Non-pigmented ciliary epithelial cell (primary cell): Measurements from ENCODE around the gene CUBN.
"Not testable (repeated sequence)": the region's sequence is repeated elsewhere in the genome, so short reads cannot be mapped to it uniquely, and the experiment has no call there.

Source experiments
- DNase-seq: peaks from one replicate; pipeline ENCODE4 v3.0.0-alpha.2; 2010; ENCODE audit warnings: low read depth

Gene CUBN

DNA sequence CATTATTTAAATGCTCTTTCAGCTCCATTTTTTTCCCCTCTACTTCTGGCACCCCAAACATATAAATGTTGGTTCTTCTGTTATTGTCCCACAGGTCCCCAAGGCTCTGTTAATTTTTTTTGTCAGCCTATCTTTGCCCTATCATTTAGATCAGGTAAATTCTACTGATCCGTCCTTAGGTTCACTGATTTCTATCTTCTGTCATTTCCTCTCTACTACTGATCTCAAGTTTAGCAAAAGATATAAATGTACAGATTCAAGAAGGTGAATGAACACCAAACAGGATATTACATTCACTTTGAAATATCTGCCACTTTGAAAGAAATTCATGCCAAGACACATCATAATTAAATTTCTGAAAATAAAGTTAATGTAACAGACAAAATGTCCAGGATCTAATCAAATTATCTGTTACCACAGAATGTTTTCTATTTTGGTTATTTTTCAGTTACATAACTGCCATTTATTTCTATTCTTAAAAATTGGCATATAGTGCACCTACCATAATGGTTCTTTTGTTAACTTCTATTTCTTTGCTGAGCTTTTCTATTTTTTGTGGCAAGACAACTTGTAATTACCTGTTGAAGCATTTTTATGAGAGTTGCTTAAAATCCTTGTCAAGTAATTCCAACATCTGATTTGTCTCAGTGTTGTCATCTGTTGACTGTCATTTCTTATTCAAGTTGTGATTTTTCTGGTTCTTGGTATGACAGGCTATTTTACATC is 12.1 kb upstream of the CUBN start:
- no peak for DNase-seq

DNA sequence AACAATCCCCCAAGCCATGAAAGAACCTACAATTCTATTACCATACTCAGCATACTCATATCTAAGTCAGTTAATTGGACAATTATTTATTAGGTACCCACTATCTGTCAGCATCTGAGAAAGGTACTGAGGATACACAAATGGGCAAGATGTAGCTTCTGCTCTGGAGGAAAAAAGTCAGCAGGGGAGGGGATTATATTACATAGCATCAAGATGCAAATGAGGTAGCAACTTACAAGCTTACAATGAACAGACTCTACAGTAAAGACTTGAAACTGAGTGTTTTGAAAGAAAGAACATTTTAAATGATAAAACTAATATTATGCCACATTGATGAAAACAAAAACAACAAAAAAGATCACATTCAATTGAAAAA is 10.8 kb upstream of the CUBN start:
- no peak for DNase-seq

DNA sequence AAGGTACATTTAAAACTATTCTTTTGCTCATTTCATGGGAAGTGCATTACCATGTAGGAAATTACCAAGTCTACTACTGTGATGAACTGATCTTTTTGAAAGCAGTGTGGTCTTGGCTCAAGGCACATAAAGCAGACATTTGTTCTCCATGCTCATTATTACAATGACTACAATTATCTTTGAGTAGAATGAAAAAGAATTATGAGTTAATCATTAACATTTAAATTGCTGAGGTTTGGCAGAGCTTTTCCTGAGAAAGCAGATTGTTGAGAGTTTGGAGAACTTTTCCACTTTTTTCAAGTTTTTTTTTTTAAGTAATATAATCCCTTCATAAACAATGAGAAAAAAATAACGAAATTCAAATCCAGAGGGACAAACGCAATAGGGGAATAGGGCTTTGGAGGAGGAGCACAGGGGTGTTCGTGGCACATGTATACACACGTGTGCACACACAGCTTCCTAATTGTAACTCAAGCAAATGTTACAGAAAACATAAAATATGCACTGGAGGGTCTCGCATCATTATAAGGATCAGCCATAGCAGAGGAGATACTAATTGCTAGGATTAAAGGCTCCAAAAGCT is 8.9 kb upstream of the CUBN start:
- no peak for DNase-seq

DNA sequence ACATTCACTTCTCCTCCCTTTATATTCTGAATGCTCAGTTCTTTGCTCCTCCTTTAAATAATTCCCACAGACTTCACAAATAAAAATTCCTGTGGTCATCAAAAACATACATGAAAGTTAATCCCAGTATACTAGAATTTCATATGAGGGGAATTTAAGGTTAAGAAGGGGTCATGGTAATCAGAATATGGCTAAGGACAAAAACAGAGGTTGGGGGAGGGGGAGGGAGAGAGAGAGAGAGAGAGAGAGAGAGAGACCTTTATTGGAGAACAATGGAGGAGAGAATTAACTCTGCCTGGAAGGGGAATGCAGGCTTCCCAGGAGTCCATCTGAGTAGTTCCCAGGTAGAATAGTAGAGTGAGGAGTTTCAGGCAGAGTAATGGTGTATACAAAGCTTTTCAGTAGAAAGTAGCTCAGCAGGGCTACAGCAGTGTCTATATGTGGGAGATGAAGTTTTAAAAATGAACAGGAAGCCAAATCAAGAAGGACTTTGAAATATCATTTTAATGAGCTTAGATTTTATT is 5.2 kb upstream of the CUBN start:
- DNase-seq = no peak

DNA sequence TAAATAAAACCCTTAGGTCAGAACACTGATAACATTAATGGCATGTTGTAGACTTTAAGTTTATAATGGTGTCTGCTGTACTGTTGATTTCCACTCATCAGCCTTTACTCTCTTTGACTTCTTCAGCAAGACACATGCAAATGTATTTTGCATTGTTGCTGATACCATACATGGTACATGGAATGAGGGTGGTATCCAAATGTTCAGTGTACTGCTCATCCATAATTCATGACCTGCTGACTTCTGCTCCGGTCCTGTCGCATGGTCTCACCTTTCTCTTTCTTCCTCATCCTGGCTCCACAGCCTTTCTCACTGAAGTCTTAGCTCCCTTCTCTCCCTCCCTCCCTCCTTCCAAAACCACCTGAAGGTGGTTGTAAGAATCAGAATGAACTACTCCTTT is 4.7 kb upstream of the CUBN start:
- no peak for DNase-seq

DNA sequence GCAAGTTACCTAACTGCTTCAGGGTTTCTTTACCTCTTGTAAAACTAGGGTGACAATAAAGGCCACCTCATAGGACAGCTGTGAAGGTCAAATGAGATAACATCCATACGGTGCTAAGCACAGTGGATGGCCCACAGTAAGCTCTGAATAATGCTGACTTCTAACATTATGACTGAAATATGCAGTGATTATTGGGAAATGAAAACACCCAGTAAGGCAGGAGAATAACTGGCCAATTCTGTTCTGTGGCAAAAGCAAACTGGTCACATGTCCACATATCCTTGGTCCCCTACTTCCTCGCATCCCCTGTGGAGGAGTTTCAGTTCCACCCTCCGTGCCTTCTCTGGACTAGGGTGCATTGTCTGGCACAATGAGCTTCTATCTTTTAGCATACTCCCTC is 1.4 kb downstream of the CUBN start:
- no peak for DNase-seq

DNA sequence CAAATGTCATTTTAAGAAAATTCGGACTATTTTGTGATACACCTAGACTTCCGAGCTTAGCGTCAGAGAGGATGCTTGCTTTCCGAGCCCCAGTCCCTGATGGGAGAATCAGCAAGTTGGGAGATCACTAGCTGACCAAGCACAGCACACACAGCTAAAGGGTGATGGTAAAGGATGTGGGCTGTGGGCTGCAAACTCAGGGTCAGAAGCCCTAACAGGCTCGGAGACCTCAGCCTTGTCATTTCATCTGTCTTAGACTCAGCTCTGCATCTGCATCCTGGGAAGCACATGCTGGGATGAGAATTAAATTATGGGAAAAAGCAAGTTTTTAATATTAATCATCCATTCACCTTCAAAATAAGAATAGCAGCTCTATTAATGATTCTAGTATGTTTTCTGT is 3.3 kb downstream of the CUBN start:
- DNase-seq = no peak

DNA sequence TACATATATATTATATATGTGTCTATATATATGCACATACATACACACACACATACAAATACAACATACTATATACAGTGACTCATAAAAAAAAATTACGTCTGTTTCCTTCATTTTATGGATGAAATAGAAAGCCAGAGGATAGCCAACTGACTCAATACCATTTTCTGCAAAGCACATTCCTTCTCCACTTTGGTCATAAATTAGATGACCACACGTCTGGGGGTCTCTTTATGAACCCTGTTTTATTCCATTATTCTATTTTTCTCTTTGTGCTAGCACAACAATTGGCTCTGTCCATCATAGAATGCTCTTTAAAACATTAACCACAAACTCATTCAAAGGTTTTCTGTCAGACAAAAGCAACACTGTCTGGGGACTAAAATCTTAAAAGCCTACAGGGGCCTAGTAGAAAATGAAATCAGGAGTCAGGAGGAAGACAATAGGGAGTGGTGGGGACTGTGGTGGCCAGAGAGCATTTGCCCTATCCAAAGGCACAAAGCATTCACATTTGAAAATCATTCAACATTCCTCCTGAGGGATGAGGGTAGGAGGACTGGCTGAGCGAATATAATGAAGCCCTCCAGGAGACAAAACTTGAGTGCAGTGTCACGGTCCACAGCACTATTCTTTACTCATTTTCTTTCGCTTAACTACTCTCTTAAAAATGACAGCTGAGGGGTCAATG is 4.3 kb downstream of the CUBN start:
- DNase-seq = no peak

DNA sequence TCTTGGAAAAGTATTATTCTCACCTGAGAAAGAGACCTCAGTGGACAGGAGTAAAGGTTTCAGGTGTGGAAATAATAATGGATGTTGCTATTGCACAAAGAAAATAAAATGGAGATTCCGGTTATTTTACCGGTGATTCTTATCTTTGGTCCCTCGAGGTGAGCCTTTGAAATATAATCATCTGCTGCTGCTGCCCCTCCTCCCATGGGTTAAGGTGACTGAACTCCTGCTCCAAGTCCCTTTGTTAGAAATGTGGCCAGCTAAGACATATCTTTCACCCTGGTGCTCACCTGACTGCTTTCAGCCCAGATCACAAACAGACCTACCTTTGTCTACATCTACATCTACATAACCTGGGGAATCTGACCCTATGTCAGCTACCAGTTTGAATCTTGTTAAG is 5.7 kb downstream of the CUBN start:
- no peak for DNase-seq

DNA sequence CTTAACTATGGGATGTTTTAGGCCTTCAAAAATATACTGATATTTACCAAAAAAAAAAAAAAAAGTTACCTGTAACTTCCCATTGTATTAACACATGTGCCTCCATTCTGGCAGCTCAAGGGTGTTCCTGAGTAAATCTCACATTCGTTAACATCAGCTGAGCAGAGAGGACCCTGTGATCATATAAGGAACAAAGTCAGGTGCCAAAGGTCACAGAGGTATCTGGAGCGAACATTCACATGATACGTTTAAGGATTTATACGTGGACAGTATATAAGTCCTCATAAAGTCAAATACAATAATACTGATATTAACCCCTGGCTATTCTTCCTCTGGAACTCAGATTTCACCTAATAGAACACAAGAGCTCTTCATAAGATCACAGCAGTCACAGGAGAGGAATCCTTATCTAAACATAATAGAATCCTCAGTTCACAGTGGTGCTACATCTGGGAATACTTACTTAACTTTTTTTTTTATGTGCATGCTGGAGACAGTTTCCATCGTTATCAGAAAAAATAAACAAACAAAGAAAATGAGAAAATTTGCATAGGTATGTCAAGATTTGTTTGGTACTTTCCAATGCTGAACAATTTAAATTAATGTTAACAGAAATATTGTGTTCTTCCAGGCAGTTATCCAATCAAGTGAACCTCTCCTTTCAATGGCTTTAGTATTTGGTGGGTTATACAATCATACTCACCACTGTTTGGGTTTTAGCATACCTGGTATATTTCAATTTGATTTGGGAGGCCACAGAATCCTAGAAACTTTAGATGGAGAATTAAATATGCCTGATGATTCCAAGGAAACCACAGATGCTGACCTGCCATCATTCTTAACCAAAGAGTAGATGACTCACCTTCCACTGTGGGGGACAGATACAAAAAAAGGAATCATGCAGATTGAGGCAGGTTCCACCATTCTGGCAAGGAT is 6.6 kb downstream of the CUBN start:
- DNase-seq = no peak

DNA sequence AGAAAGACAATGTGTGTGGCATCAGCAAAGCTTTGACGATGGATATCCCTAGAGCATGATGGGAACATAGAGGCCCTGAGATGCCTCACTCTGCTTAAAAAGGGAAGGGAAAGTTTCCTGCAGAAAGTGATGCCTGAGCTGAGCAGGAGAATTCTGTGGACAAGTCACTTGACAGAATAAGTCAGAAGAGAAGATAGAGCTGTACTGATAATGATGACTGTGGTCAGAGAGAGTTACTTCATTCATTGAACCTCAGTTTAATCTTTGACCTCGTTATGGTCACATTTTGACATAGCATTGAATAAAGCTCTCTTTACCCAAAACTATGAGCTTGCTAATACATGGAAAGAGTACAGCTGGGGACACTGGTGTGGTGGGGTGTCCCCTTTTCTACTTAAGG is 7.6 kb downstream of the CUBN start:
- DNase-seq = no peak

DNA sequence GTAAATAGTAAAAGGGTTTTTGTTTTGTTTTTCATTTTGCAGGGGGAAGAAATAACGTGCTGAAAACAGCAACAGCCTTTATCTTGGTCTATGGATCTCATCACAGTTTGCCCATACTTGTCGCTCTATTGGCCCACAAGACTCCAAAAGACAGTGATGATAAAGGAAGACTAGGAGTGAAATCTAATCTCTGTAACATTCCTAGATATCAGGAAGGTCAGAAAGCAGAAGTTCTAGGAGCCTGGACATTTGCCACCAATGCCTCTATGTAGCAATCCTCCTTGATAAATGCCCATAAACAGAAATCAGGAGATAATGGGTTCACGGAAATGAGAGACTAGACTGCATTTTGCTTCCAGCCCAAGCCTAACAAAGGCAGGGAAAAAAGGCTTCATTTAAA is 8.9 kb downstream of the CUBN start:
- no peak for DNase-seq

DNA sequence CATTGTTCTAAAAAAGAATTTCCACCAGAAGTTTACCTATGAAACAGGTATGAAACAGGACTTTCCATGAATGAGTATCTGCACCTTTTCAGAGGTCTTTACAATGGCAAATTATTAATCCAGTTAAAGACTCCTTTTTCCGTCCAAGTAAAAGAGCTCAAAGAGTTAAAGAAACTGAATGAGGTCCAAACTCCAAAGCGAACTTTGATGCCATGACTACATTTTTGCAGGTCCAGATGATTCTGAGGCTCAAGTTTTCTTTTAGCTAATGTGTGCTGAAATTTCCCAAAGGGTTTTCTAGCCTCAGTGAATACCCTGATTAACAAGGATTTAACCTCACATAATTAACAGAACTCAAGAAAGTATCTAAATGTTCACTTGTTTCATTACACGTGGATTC is 9.8 kb downstream of the CUBN start:
- no peak for DNase-seq

DNA sequence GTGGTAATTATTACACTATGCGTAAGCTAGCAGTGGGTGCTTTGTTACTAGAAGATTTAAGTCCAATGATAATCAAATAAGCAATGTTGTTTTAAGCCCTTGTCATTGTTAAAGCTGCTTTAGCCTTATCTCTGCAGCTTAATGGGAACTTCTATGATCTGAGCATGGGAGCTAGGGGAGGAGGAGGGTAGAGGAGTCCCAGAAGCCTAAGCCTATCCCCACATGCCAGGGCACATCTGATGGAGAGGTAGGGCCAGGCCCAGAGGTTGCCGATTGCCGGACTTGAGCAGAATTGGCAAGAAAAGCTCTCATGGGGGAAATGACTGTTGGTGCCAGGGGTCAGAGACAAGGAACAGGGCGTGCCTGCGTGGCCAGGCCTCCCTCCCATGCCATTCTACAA is 13.4 kb downstream of the CUBN start:
- DNase-seq = no peak

DNA sequence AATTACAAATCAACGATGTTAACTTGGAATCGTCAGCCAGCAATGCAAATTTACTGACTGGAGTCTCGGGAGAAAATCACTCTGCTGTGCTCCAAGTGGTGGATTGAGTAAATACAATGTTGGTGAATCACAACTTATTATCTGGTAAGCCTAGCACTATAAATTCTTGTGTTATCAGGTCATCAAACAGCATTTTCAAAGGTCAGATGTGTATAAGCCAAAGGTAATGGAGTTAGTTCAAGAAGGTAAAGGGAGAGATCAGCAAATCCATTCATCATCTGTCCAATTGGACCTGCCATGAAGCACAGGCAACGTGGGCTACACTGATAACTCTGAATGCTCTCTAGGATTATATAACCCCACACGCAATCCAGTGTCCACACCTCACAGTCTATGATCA is 13.9 kb downstream of the CUBN start:
- peak; percentile 52 for DNase-seq

DNA sequence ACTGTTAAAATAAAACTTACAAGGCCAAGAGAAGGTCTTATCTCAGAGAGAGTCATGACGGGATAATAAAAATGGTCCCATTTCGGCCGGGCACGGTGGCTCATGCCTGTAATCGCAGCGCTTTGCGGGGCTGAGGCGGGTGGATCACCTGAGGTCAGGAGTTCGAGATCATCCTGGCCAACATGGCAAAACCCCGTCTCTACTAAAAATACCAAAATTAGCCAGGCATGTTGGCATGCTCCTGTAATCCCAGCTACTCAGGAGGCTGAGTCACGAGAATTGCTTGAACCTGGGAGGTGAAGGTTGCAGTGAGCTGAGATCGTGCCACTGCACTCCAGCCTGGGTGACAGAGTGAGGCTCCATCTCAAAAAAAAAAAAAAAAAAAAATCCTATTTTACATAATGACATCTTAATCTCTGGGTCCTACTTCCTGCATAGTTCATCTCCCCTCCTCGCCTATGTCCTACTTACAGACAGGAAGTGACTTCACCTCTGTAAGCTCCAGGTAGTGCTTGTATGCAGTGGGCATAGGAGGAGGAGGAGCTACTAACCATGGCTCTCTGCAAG is 14.7 kb downstream of the CUBN start:
- not testable (repeated sequence) for DNase-seq

DNA sequence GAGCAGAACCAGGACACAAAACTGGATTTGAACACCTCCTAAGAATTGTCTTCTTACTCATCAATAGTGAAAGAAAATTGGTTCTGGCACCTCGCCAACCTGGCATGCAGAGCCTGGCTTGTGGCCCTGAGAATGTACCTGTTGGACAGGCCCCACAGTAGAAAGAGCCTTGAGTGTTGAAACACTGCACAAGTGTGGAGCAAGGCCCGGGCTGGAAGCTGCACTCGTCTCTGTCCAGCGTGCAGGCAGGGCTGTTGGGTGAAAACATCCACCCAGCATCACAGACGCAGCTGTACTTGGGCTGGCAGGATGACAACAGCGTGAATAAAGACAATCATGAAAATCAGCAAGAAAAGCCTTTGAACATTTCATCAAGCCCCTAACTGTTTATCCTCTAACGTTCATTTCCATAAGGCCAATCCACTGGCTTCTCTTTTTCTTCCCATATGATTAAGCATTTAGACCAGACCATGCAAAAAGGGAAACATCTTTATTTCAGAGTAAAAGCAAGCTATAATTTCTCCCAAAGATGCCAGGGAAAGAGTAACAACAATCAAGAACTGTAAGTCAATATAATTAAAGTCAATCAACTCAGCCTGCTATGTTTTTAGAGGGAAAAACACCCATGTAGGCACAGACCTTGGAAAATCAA is 15.6 kb downstream of the CUBN start:
- DNase-seq = no peak

DNA sequence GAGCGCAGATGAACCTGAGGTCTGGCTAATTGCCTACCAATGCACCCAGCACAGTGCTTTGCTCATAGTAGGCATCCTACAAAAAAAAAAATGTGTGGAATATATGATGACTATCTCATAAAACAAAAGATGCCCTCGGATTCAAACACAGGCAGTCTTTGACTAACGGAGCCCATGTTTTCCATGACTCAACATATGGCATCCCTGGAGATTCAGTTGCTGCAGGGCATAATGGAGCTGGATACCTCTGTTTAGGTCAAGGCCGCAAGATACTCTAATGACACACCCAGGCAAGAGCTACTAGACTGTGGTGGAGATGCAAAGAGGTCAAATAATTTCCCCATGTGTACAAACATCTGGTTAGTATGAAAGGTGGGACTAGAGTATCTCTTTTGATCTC is 16.3 kb downstream of the CUBN start:
- no peak for DNase-seq

DNA sequence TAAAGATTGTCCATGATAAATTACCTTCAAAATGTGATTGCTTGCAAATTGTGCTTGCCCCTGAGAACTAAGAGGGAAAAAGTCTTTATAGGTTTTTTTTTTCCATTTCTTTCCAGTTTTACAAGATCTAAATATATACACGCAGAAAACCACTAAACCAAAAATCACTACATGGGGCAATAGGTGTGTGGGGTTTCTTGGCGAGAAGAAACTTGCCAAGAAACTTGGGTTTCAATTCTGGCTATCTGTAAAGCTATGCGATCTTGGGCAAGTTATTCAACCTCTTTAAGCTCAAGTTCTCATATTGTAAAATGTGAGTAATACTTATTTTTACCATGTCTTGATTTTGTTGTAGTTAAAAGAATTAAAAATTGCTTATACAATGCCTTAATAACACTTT is 17.0 kb downstream of the CUBN start:
- DNase-seq = no peak

DNA sequence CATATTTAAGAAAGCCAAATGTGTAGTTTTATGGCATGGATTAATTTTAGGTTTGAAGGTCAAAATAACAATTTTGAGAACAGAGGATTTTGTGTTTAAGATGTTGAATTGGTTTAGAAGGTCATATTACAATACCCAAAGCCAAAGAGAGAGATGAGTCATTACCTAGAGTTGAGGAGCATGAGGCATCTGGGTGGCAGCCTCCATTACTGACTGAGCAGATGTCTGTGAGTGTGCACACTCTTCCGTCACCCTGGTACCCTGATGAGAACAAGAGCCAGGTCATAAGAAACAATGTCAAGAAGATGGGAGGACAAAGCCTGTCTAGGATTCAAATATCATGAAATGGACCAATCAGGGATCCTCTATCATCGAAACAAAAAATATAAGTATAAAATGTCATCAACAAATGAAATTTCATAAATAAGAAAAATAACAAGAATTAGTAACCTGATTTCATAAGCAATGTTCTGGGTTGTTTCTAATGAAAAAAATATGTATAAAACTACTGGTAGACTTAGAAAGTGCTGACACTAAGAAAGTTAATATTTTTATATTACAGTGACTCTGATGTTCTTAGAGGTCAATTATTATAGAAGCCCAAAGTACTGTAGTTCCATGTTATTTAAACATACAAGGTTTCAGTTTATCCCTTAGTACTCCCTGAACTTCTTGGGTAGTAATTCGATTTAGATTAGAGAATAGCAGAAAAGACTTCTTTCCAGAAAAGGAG is 20.0 kb downstream of the CUBN start:
- no peak for DNase-seq

DNA sequence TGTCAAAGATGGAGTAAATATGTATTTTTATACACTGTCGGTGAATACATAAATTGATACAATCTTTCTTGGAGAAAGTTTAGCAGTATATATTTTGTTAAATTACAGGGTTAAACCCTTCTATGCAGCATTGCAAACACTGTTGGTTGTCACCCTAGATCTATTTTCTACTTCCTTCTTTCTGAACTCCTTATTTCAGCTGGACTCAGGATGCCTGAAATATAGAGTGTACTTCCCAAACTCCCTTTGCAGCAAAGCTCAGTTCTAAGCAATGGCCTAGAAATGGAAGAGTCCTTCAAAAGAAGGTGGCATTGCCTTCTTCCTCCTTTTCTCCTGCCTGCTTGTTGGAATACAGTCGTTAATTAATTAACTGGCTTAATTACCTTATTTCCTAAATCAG is 20.6 kb downstream of the CUBN start:
- DNase-seq = no peak
